Heart right ventricle (tissue), 16 donors: ENCODE data around the gene ELMO1. TPM values are rescaled to one million over a fixed set of nuclear protein-coding genes. Genes with fewer than 3 reads are reported as not detected.

Experiments used
- ATAC-seq, 8 donors: fragments of 200-7000 bp; cut with Tn5 transposase; one replicate each; pipeline ENCODE4 v1.9.1; 2020; ENCODE audit warnings: mild to moderate bottlenecking in 8 of 8, moderate library complexity in 8 of 8, moderate number of reproducible peaks in 1 of 8
- DNase-seq, 2 donors: peaks; one replicate each; pipeline ENCODE4 v3.0.0-alpha.2; 2020
- H3K27ac ChIP-seq, 10 donors: fragments of 200-600 bp; sonication (generic) in 2 of 10; one replicate each; pipeline versions ENCODE4 v1.5.0 to v1.8.0; 2020 to 2022; ENCODE audit warnings: mild to moderate bottlenecking in 3 of 10
- H3K27me3 ChIP-seq, 7 donors: fragments of 200-600 bp; one replicate each; pipeline ENCODE4 v1.8.0; 2021 to 2022; ENCODE audit warnings: mild to moderate bottlenecking in 2 of 7
- H3K36me3 ChIP-seq, 9 donors: fragments of 200-600 bp; sonication (generic) in 1 of 9; one replicate each; pipeline versions ENCODE4 v1.5.0 to v1.8.0; 2020 to 2022; ENCODE audit warnings: mild to moderate bottlenecking in 2 of 9
- H3K4me1 ChIP-seq, 9 donors: fragments of 200-600 bp; sonication (generic) in 1 of 9; one replicate each; pipeline versions ENCODE4 v1.5.0 to v1.8.0; 2020 to 2022; ENCODE audit warnings: mild to moderate bottlenecking in 4 of 9
- H3K4me3 ChIP-seq, 10 donors: fragments of 200-600 bp; sonication (generic) in 2 of 10; one replicate each; pipeline versions ENCODE4 v1.5.0 to v1.8.0; 2020 to 2022; ENCODE audit warnings: mild to moderate bottlenecking in 7 of 10, moderate library complexity in 2 of 10
- H3K9me3 ChIP-seq, 11 donors: fragments of 200-600 bp in 10 of 11; sonication (generic) in 2 of 11; one replicate each; pipeline versions ENCODE4 v1.5.0 to v1.8.0; 2013 to 2022; ENCODE audit warnings: mild to moderate bottlenecking in 2 of 11, control low read depth in 1 of 11, moderate library complexity in 1 of 11
- CTCF ChIP-seq, 9 donors: fragments of 200-600 bp; sonication (generic) in 2 of 9; IDR thresholded peaks; one replicate each; pipeline versions ENCODE4 v1.5.0 to v1.8.0; 2021 to 2022; ENCODE audit warnings: antibody characterized with exemption in 9 of 9, mild to moderate bottlenecking in 5 of 9, moderate library complexity in 1 of 9
- WGBS, 2 donors: extraction: QIAGEN DNeasy Blood & Tissue Kit; methylation state at CpG; one replicate each; pipeline ENCODE4 v1.1.7; 2013; ENCODE audit warnings: inconsistent platforms in 1 of 2; 5-methylcytosine and 5-hydroxymethylcytosine counted together
- intact Hi-C, 10 donors: fragments of 100-400 bp; cut with DNase I; formaldehyde crosslinking; loops; one replicate each; pipeline versions ENCODE4 v1.11.1 to v1.14.2; 2022
- polyA plus RNA-seq, 2 donors: library from polyadenylated mRNA; stranded (reverse); fragments of 200-250 nt; gene quantifications; one replicate each; pipeline ENCODE4 v1.2.3, GENCODE V29; 2013
- total RNA-seq, 10 donors: library from RNA; stranded (reverse); fragmentation: NEBNext Ultra II Directional in 3 of 10; extraction: Animal tissue kit (Norgen Biotek cat#: 25700) in 3 of 10; gene quantifications; one replicate each; pipeline versions ENCODE4 v1.2.1 to v1.2.4, GENCODE V29; 2021 to 2023
- donor health status: Arrhythmogenic right ventricular cardiomyopathy.
- donor health status: ischemic (EF 13 %, LVEDD 7.1; RV severe dilation, severe dysfunction).
- donor health status: healthy with polysubstance abuse.
- donor health status: DM: no; HTN: yes; CAD: no.
- donor health status: DM: no; HTN: no; CAD: no.
- donor health status: ischemic (EF 25% LVEDD 6.9; RV normal size, moderate dysfunction).
- donor health status: ischemic (EF 25% LVEDD 5.7; RV mildly dilated, moderate dysfunction).
- donor health status: healthy.
- donor health status: DM: yes; HTN: yes; CAD: no.
- donor health status: Ischemic cardiomyopathy.
- donor health status: ischemic (EF 35%, LVEDD 5.7; RV mildly dilated, moderate dysfunction).
- donor health status: nonischemic (EF 11% LVEDD 7.7; RV severe dilation, severe dysfunction).
- donor health status: DM: yes; HTN: yes; CAD: no.
- donor health status: PGD.
- donor health status: ischemic (EF 29% LVEDD 5.4; RV normal size, mild dysfunction).
- donor health status: nonischemic (EF 23%, LVEDD 6.1; RV moderate dilation, normal function).

Gene ELMO1
- total and polyA plus RNA-seq, 12 donors: 8.5 to 18.0 (median 13.9) TPM

GRCh38 chr7:36900988-36901710 lies 547.5 kb downstream of the ELMO1 start:
- WGBS, 2 donors: 97 to 98% methylated on average over 4 of the region's 4 CpGs
- no peak for DNase-seq
- intact Hi-C loops: no loop called here

DNA sequence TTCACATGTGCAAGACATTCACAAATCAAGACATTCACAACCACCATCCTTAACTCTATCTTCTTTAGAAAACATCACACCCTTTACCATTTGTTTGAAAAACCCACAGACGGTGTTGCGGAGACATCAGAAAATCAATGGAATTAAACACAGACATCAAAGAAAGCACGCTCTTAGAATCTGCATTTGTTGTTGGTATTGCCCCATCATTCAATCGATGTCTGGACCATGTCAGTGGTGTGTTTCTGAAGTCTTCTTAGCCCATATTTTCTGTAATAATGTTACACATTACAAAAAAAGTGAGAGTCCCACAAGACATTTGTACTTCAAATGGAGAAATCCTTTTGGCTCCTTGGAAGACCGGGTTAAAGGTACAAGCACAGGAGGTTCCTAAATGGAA lies 550.5 kb downstream of the ELMO1 start:
- no peaks in the 10 kb centered on the region for H3K9me3 ChIP-seq
- H3K36me3 ChIP-seq: peaks cover 0 to 16% (median 0%) of the 10 kb centered on the region in 9 donors
- no peak overlapping the region for H3K27ac ChIP-seq
- 99% methylated on average over 5 of the region's 5 CpGs for WGBS, 2 donors
- intact Hi-C loops: no loop called here
- no peak for TF ChIP-seq CTCF (IDR thresholded peaks at IDR 0.05)
- no peaks in the 10 kb centered on the region for H3K27me3 ChIP-seq
- no peak for DNase-seq
- ATAC-seq: no peak
- H3K4me1 ChIP-seq: peaks cover 0 to 13% (median 0%) of the 10 kb centered on the region in 9 donors
- no peak overlapping the region for H3K4me3 ChIP-seq

More at GRCh38 chr7:36900988-36901710, 547.5 kb downstream of the ELMO1 start:
- H3K27me3 ChIP-seq: no peaks in the 10 kb centered on the region
- no peak overlapping the region for H3K4me3 ChIP-seq
- TF ChIP-seq CTCF (IDR thresholded peaks at IDR 0.05): no peak
- H3K4me1 ChIP-seq: peaks cover 0 to 14% (median 0%) of the 10 kb centered on the region in 9 donors
- H3K27ac ChIP-seq: no peak overlapping the region
- H3K36me3 ChIP-seq: no peaks in the 10 kb centered on the region
- no peaks in the 10 kb centered on the region for H3K9me3 ChIP-seq
- no peak for ATAC-seq

GRCh38 chr7:36896956-36897590 lies 551.6 kb downstream of the ELMO1 start:
- DNase-seq: no peak
- Histone ChIP-seq H3K9me3 (no peaks in the 10 kb centered on the region), H3K27ac (no peak overlapping the region), H3K36me3 (peaks cover 0 to 26% (median 0%) of the 10 kb centered on the region in 9 donors), H3K27me3 (no peaks in the 10 kb centered on the region), H3K4me1 (peaks cover 0 to 13% (median 0%) of the 10 kb centered on the region in 9 donors), H3K4me3 (no peak overlapping the region)
- 57 to 65% methylated on average over 4 of the region's 4 CpGs for WGBS, 2 donors
- ATAC-seq: no peak
- intact Hi-C loops: no loop called here
- no peak for TF ChIP-seq CTCF (IDR thresholded peaks at IDR 0.05)

- Histone ChIP-seq H3K9me3 (no peaks in the 10 kb centered on the region), H3K4me3 (no peak overlapping the region), H3K27me3 (no peaks in the 10 kb centered on the region), H3K36me3 (peaks cover 0 to 31% (median 0%) of the 10 kb centered on the region in 9 donors), H3K4me1 (peaks cover 0 to 13% (median 0%) of the 10 kb centered on the region in 9 donors), H3K27ac (no peak overlapping the region)
- WGBS, 2 donors: 58 to 70% methylated on average over 1 of the region's 1 CpG
- intact Hi-C loops: no loop called here
- no peak for DNase-seq
- no peak for TF ChIP-seq CTCF (IDR thresholded peaks at IDR 0.05)
- ATAC-seq: no peak
These were observed 552.2 kb downstream of the ELMO1 start for GRCh38 chr7:36896418-36896817.
